ENCODE data around the gene PTPRU. TPM values are rescaled to one million over a fixed set of nuclear protein-coding genes. Genes with fewer than 3 reads are reported as not detected.

PTPRU gene
- total RNA-seq, 1 experiment from 2014 or later: 0.72 TPM

- no peak overlapping the region for H3K4me3 ChIP-seq (ENCODE audit: low read depth in 2 of 2, low read length in 2 of 2)
- H3K36me3 ChIP-seq (ENCODE audit: control insufficient read depth, insufficient read depth, low read length): no peaks in the 10 kb centered on the region
- POLR2A ChIA-PET: no interaction called here
- BruUV-seq (replicated peaks): no TSS peak
- intact Hi-C loops (cut with micrococcal nuclease; ENCODE audit: unreplicated experiment): no loop called here
- DNase-seq (ENCODE audit: low read depth, low spot score) (no peak), ATAC-seq (no peak)
- no peak overlapping the region for H3K27ac ChIP-seq (ENCODE audit: low read length)
- in situ Hi-C loops (cut with HindIII; ENCODE audit: low pct_unique_long_range_greater_than_20kb, low sequenced_read_pairs): no loop called here
- no peaks in the 10 kb centered on the region for H3K4me1 ChIP-seq (ENCODE audit: control insufficient read depth, insufficient read depth, low read length)
- TF ChIP-seq SIN3A (IDR thresholded peaks at IDR 0.05; ENCODE audit: borderline replicate concordance, insufficient read depth, low read depth, low read length) (no peak), CTCF (IDR thresholded peaks at IDR 0.05) (no peak), TCF7L2 (IDR thresholded peaks at IDR 0.05; ENCODE audit: low read depth, low read length) (no peak), REST (IDR thresholded peaks at IDR 0.05; ENCODE audit: insufficient read depth in 1 of 2, low read depth in 2 of 2, low read length in 1 of 2) (no peak), POLR2AphosphoS5 (IDR thresholded peaks at IDR 0.05; ENCODE audit: low read depth, low read length) (no peak)
- no peaks in the 10 kb centered on the region for H3K27me3 ChIP-seq (ENCODE audit: control insufficient read depth, insufficient read depth, low read length)
- CTCF ChIA-PET: no interaction called here
- no peaks in the 10 kb centered on the region for H3K9me3 ChIP-seq (ENCODE audit: control insufficient read depth, insufficient read depth, low read depth, low read length)
Observed at GRCh38 chr1:29279406-29279805, 43.1 kb downstream of the PTPRU start.

- no peaks in the 10 kb centered on the region for H3K4me1 ChIP-seq (ENCODE audit: control insufficient read depth, insufficient read depth, low read length)
- POLR2A ChIA-PET: no interaction called here
- in situ Hi-C loops (cut with HindIII; ENCODE audit: low pct_unique_long_range_greater_than_20kb, low sequenced_read_pairs): no loop called here
- ATAC-seq (no peak), DNase-seq (ENCODE audit: low read depth, low spot score) (no peak)
- intact Hi-C loops (cut with micrococcal nuclease; ENCODE audit: unreplicated experiment): no loop called here
- BruUV-seq (replicated peaks): no TSS peak
- no peak overlapping the region for H3K4me3 ChIP-seq (ENCODE audit: low read depth in 2 of 2, low read length in 2 of 2)
- no peaks in the 10 kb centered on the region for H3K9me3 ChIP-seq (ENCODE audit: control insufficient read depth, insufficient read depth, low read depth, low read length)
- CTCF ChIA-PET: no interaction called here
- no peaks in the 10 kb centered on the region for H3K27me3 ChIP-seq (ENCODE audit: control insufficient read depth, insufficient read depth, low read length)
- TF ChIP-seq POLR2AphosphoS5 (IDR thresholded peaks at IDR 0.05; ENCODE audit: low read depth, low read length) (no peak), REST (IDR thresholded peaks at IDR 0.05; ENCODE audit: insufficient read depth in 1 of 2, low read depth in 2 of 2, low read length in 1 of 2) (no peak), CTCF (IDR thresholded peaks at IDR 0.05) (no peak), TCF7L2 (IDR thresholded peaks at IDR 0.05; ENCODE audit: low read depth, low read length) (no peak), SIN3A (IDR thresholded peaks at IDR 0.05; ENCODE audit: borderline replicate concordance, insufficient read depth, low read depth, low read length) (no peak)
- H3K27ac ChIP-seq (ENCODE audit: low read length): no peak overlapping the region
- no peaks in the 10 kb centered on the region for H3K36me3 ChIP-seq (ENCODE audit: control insufficient read depth, insufficient read depth, low read length)
Observed at GRCh38 chr1:29279951-29280391, 43.6 kb downstream of the PTPRU start.
